ENCODE measurements around the gene ADM2. TPM values are rescaled to one million over a fixed set of nuclear protein-coding genes. Genes with fewer than 3 reads are reported as not detected.

The ADM2 gene
- total RNA-seq, 4 donors from 2014 or later, result not detected

- no peaks in the 10 kb centered on the region for H3K9me3 ChIP-seq
- TF ChIP-seq POLR2A (IDR thresholded peaks at IDR 0.05) (no peak), CTCF (IDR thresholded peaks at IDR 0.05) (no peak), EP300 (IDR thresholded peaks at IDR 0.05) (no peak)
- no peak for DNase-seq (ENCODE audit: low spot score in 2 of 2)
- H3K4me3 ChIP-seq, result no peak overlapping the region
- peaks cover 5 to 39% (median 28%) of the 10 kb centered on the region in 4 donors for H3K4me1 ChIP-seq
- no peak overlapping the region for H3K27ac ChIP-seq
- peaks cover 0 to 19% of the 10 kb centered on the region in 2 donors for H3K27me3 ChIP-seq
- H3K36me3 ChIP-seq, result no peaks in the 10 kb centered on the region
- 72 to 74% methylated on average over 7 of the region's 7 CpGs for WGBS, 2 donors
Observed at GRCh38 chr22:50476868-50477267, 4.5 kb upstream of the ADM2 start.

- Histone ChIP-seq H3K27ac (no peak overlapping the region), H3K36me3 (no peaks in the 10 kb centered on the region), H3K4me3 (no peak overlapping the region), H3K4me1 (peaks cover 5 to 31% (median 21%) of the 10 kb centered on the region in 4 donors), H3K27me3 (peaks cover 4 to 30% of the 10 kb centered on the region in 2 donors), H3K9me3 (no peaks in the 10 kb centered on the region)
- no peak for DNase-seq (ENCODE audit: low spot score in 2 of 2)
- TF ChIP-seq CTCF (IDR thresholded peaks at IDR 0.05) (no peak), POLR2A (IDR thresholded peaks at IDR 0.05) (no peak), EP300 (IDR thresholded peaks at IDR 0.05) (no peak)
- 89 to 92% methylated on average over 12 of the region's 12 CpGs for WGBS, 2 donors
Observed at GRCh38 chr22:50477923-50478322, 3.4 kb upstream of the ADM2 start.

GRCh38 chr22:50479721-50480120 lies 1.6 kb upstream of the ADM2 start:
- peaks cover 4 to 48% of the 10 kb centered on the region in 2 donors for H3K27me3 ChIP-seq
- no peaks in the 10 kb centered on the region for H3K36me3 ChIP-seq
- no peak overlapping the region for H3K4me3 ChIP-seq
- TF ChIP-seq CTCF (IDR thresholded peaks at IDR 0.05) (no peak), EP300 (IDR thresholded peaks at IDR 0.05) (no peak), POLR2A (IDR thresholded peaks at IDR 0.05) (no peak)
- 68 to 69% methylated on average over 11 of the region's 11 CpGs for WGBS, 2 donors
- no peak overlapping the region for H3K27ac ChIP-seq
- H3K9me3 ChIP-seq, result no peaks in the 10 kb centered on the region
- H3K4me1 ChIP-seq, result peaks cover 0 to 20% (median 12%) of the 10 kb centered on the region in 4 donors
- DNase-seq (ENCODE audit: low spot score in 2 of 2), result no peak

- Histone ChIP-seq H3K36me3 (no peaks in the 10 kb centered on the region), H3K9me3 (no peaks in the 10 kb centered on the region), H3K4me1 (peaks cover 0 to 14% (median 7%) of the 10 kb centered on the region in 4 donors), H3K4me3 (peak overlapping the region in 2 of 4 donors; percentile 36 to 43), H3K27ac (peak overlapping the region in 1 of 4 donors; percentile 45), H3K27me3 (peaks cover 4 to 58% of the 10 kb centered on the region in 2 donors)
- 4 to 10% methylated on average over 20 to 27 of the region's 45 CpGs for WGBS, 2 donors
- TF ChIP-seq POLR2A (IDR thresholded peaks at IDR 0.05), result no peak
- TF ChIP-seq CTCF (IDR thresholded peaks at IDR 0.05), result no peak
- TF ChIP-seq EP300 (IDR thresholded peaks at IDR 0.05), result no peak
- no peak for DNase-seq (ENCODE audit: low spot score in 2 of 2)
Observed at GRCh38 chr22:50481045-50481439, 301 bp upstream of the ADM2 start.

GRCh38 chr22:50482107-50483074 lies 1.0 kb downstream of the ADM2 start:
- WGBS, 2 donors, result 74 to 76% methylated on average over 18 to 22 of the region's 35 CpGs
- H3K9me3 ChIP-seq, result no peaks in the 10 kb centered on the region
- peaks cover 0 to 14% (median 7%) of the 10 kb centered on the region in 4 donors for H3K4me1 ChIP-seq
- no peaks in the 10 kb centered on the region for H3K36me3 ChIP-seq
- peaks cover 4 to 58% of the 10 kb centered on the region in 2 donors for H3K27me3 ChIP-seq
- peak overlapping the region in 1 of 4 donors; percentile 45 for H3K27ac ChIP-seq
- TF ChIP-seq EP300 (IDR thresholded peaks at IDR 0.05), result no peak
- TF ChIP-seq CTCF (IDR thresholded peaks at IDR 0.05), result no peak
- TF ChIP-seq POLR2A (IDR thresholded peaks at IDR 0.05), result no peak
- peak overlapping the region in 1 of 4 donors; percentile 43 for H3K4me3 ChIP-seq
- no peak for DNase-seq (ENCODE audit: low spot score in 2 of 2)
